K562 (cell line): ENCODE results near the gene ULK3. TPM values are rescaled to one million over a fixed set of nuclear protein-coding genes. Genes with fewer than 3 reads are reported as not detected.

Source experiments
- ATAC-seq: fragments of 200-7000 bp; cut with Tn5 transposase; 3 replicates; pipeline ENCODE4 v1.9.1; 2020; ENCODE audit warnings: moderate library complexity
- BruUV-seq: library from RNA; stranded (reverse); fragments of 400-500 nt; replicated peaks from 2 replicates; lab custom pipeline; 2021; lab: Mats Ljungman, UMichigan
- CTCF ChIA-PET: fragments of 300-600 bp; formaldehyde crosslinking; extraction: SDS; loops from one replicate; lab custom pipeline; 2021; ENCODE audit warnings: low intra/inter-chr PET ratio; lab: Yijun Ruan, JAX
- POLR2A ChIA-PET: fragments of 300-600, 350-650 bp; sonication (Branson Sonifier 250); formaldehyde crosslinking; extraction: SDS; loops from one replicate; lab custom pipeline; 2021; ENCODE audit warnings: antibody characterized with exemption, inconsistent platforms; lab: Yijun Ruan, JAX
- DNase-seq, 4 experiments: peaks; one replicate each; pipeline versions ENCODE4 v3.0.0 to v3.0.0-alpha.2; 2011 to 2018; ENCODE audit warnings: low spot score in 3 of 4, mixed read lengths in 3 of 4; ENCODE audit errors: extremely low read depth in 1 of 4
- FAIRE-seq: peaks from 2 replicates; lab custom pipeline; 2011; peaks lifted over from hg19 to GRCh38; lab: Jason Lieb, UNC
- H2AFZ ChIP-seq: 2 replicates; pipeline ENCODE4 v1.6.0; 2011; ENCODE audit warnings: low read depth, low read length, control low read depth, inconsistent platforms
- H3K27ac ChIP-seq: fragments of 200-600 bp; 3 replicates; pipeline ENCODE4 v1.8.0; 2011; ENCODE audit warnings: low read depth, mild to moderate bottlenecking, control low read depth, inconsistent platforms, low read length, moderate library complexity, mixed read lengths; ENCODE audit errors: extremely low read depth
- H3K27me3 ChIP-seq, 2 experiments: fragments of 300-600 bp in 1 of 2; 2 replicates in 1 of 2; 3 replicates in 1 of 2; pipeline versions ENCODE4 v1.6.0 to v1.8.0; 2011; ENCODE audit warnings: inconsistent platforms in 2 of 2, low read length in 2 of 2, mild to moderate bottlenecking in 1 of 2, mixed read lengths in 1 of 2, moderate library complexity in 1 of 2; ENCODE audit not compliant: control insufficient read depth in 2 of 2, insufficient read depth in 2 of 2
- H3K36me3 ChIP-seq: fragments of 300-600 bp; 3 replicates; pipeline ENCODE4 v1.8.0; 2011; ENCODE audit warnings: mild to moderate bottlenecking, low read length, inconsistent platforms; ENCODE audit not compliant: control insufficient read depth, insufficient read depth
- H3K4me1 ChIP-seq, 2 experiments: fragments of 200-600 bp in 1 of 2; replicated peaks in 1 of 2; 2 replicates in 1 of 2; 3 replicates in 1 of 2; pipeline versions ENCODE4 v1.5.1 to v1.8.0; 2011; ENCODE audit warnings: inconsistent platforms in 2 of 2, low read length in 2 of 2, mild to moderate bottlenecking in 1 of 2, mixed read lengths in 1 of 2, moderate library complexity in 1 of 2; ENCODE audit not compliant: control insufficient read depth in 2 of 2, insufficient read depth in 2 of 2
- H3K4me2 ChIP-seq: 2 replicates; pipeline ENCODE4 v1.6.1; 2011; ENCODE audit warnings: low read length, control low read depth, inconsistent platforms, mixed read lengths; ENCODE audit not compliant: insufficient read depth
- H3K4me3 ChIP-seq: fragments of 200-600 bp; sonication (generic), shearing (Covaris generic); 2 replicates; pipeline ENCODE4 v1.5.1; 2016; ENCODE audit warnings: control low read depth, inconsistent platforms
- H3K79me2 ChIP-seq: fragments of 200-600 bp; 3 replicates; pipeline ENCODE4 v1.8.0; 2011; ENCODE audit warnings: low read length, inconsistent platforms; ENCODE audit not compliant: control insufficient read depth, insufficient read depth
- H3K9ac ChIP-seq, 2 experiments: 2 replicates each; pipeline versions ENCODE4 v1.6.0 to v1.6.1; 2011; ENCODE audit warnings: low read depth in 2 of 2, low read length in 2 of 2, control low read depth in 1 of 2, inconsistent platforms in 1 of 2, mild to moderate bottlenecking in 1 of 2, mixed read lengths in 1 of 2; ENCODE audit not compliant: insufficient read depth in 1 of 2
- H3K9me1 ChIP-seq: one replicate; pipeline ENCODE4 v1.6.0; 2011; ENCODE audit warnings: inconsistent platforms, mild to moderate bottlenecking, low read length, moderate library complexity; ENCODE audit not compliant: control insufficient read depth, insufficient read depth
- H3K9me3 ChIP-seq: replicated peaks from 2 replicates; pipeline ENCODE4 v1.5.1; 2011; ENCODE audit warnings: low read depth, low read length, inconsistent platforms; ENCODE audit not compliant: control insufficient read depth, insufficient read depth
- H4K20me1 ChIP-seq: replicated peaks from 2 replicates; pipeline ENCODE4 v1.6.1; 2011; ENCODE audit warnings: low read length, inconsistent platforms, mixed read lengths; ENCODE audit not compliant: control insufficient read depth, insufficient read depth
- IRF2 ChIP-seq: sonication (generic); formaldehyde crosslinking; IDR thresholded peaks from 2 replicates; pipeline ENCODE4 v1.8.1; 2022; ENCODE audit warnings: mild to moderate bottlenecking, missing genetic modification reagents
- NR4A1 ChIP-seq, 2 experiments: fragments of 250-450 bp in 1 of 2; fragments of 450-650 bp in 1 of 2; sonication (Bioruptor Pico) in 1 of 2; IDR thresholded peaks; 2 replicates each; pipeline versions ENCODE4 v1.4.0 to v1.6.1; 2016 to 2020; ENCODE audit warnings: mild to moderate bottlenecking in 2 of 2, missing compliant biosample characterization in 1 of 2, missing genetic modification characterization in 1 of 2, moderate library complexity in 1 of 2
- SNRNP70 ChIP-seq: fragments of 200-400 bp; formaldehyde crosslinking; optimal IDR thresholded peaks from 2 replicates; pipeline ENCODE3; 2017; ENCODE audit warnings: low read depth, low read length
- ZNF146 ChIP-seq: IDR thresholded peaks from one replicate; pipeline ENCODE4 v1.6.1; 2018; ENCODE audit warnings: missing compliant biosample characterization; ENCODE audit not compliant: unreplicated experiment
- ZNF175 ChIP-seq: fragments of 200-800 bp; sonication (Bioruptor generic); IDR thresholded peaks from 2 replicates; pipeline ENCODE4 v1.6.1; 2016; ENCODE audit warnings: low read depth, mild to moderate bottlenecking, missing genetic modification characterization, missing compliant biosample characterization
- WGBS: fragments of 100-300 bp; shearing (Covaris generic); methylation state at CpG from one replicate; pipeline ENCODE4 v1.1.6; 2016; ENCODE audit warnings: low coverage, mixed read lengths; ENCODE audit not compliant: insufficient coverage; ENCODE audit errors: missing lambda C conversion rate; 5-methylcytosine and 5-hydroxymethylcytosine counted together
- in situ Hi-C: fragments of 300-500 bp; cut with MboI; formaldehyde crosslinking; loops from 4 replicates; pipeline ENCODE4 v1.15.0; 2018; ENCODE audit warnings: inconsistent platforms, mixed read lengths
- intact Hi-C: fragments of 100-400 bp; cut with micrococcal nuclease; formaldehyde crosslinking; loops from 2 replicates; pipeline ENCODE4 v1.14.2; 2022
- polyA plus RNA-seq, 8 experiments: library from polyadenylated mRNA; depleted of rRNA in 4 of 8; stranded (reverse) in 5 of 8; unstranded in 3 of 8; fragments of >200 nt; fragmentation: Nextera tagmentation in 2 of 8; fragmentation: Illumina TruSeq in 1 of 8; extraction: Ambion mirVana in 2 of 8; extraction: Trizol in 1 of 8; gene quantifications; 2 replicates each; pipeline versions ENCODE4 v1.2.1 to v1.2.3, GENCODE V29; 2011 to 2014; ENCODE audit warnings: inconsistent platforms in 1 of 8, missing spikeins in 1 of 8
- total RNA-seq, 7 experiments: library from RNA; depleted of rRNA in 6 of 7; stranded (reverse); fragments of >200 nt in 6 of 7; fragmentation: Illumina TruSeq in 2 of 7; extraction: Trizol in 2 of 7; gene quantifications; 2 replicates each; pipeline versions ENCODE4 v1.2.1 to v1.2.3, GENCODE V29; 2011 to 2021; ENCODE audit warnings: low replicate concordance in 1 of 7
- TF ChIP-seq, protein P1 (sequence below): sonication (generic); formaldehyde crosslinking; IDR thresholded peaks from 2 replicates; pipeline ENCODE4 v1.9.0; 2022; ENCODE audit warnings: mild to moderate bottlenecking, missing genetic modification reagents
- TF ChIP-seq, protein P2 (sequence below): IDR thresholded peaks from 2 replicates; pipeline ENCODE4 v1.6.1; 2011; ENCODE audit warnings: borderline replicate concordance, low read depth, mild to moderate bottlenecking, moderate library complexity, low read length; ENCODE audit not compliant: insufficient read depth, poor library complexity, severe bottlenecking

Gene ULK3
- total and polyA plus RNA-seq, 9 of the 15 experiments (the other 6 are each of a cell fraction or from before 2014, with no cell fraction given): 0.68 to 68.0 (median 34.9) TPM

DNA sequence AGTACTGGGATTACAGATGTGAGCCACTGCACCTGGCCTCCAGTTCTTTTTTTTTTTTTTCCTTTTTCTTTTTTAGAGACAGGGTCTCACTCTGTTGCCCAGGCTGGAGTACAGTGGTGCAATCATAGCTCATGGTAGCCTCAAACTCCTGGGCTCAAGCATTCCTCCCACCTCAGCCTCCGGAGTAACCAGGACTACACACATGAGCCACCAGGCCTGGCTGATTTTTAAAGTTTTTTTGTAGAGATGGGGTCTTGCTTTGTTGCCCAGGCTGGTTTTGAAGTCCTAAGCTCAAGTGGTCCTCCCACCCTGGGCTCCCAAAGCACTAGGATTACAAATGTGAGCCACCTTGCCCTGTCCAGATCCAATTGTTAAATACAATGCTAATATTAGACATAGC lies 13.6 kb upstream of the ULK3 start:
- BruUV-seq: no TSS peak
- H4K20me1 ChIP-seq: peaks cover 13% of the 10 kb centered on the region
- ChIA-PET CTCF (no interaction called here), POLR2A (interaction anchor here (0.6 to 1.5 kb wide), 4 partner anchors 12 to 50 kb away, joined by 3 to 4 read pairs (median 3); partner anchors contain the start of gene FAM219B)
- DNase-seq: no peak
- in situ Hi-C loops: no loop called here
- H3K4me3 ChIP-seq: no peak overlapping the region
- H3K9me1 ChIP-seq: no peaks in the 10 kb centered on the region
- FAIRE-seq: no peak
- H3K27me3 ChIP-seq: no peaks in the 10 kb centered on the region
- TF ChIP-seq, protein P1, sequence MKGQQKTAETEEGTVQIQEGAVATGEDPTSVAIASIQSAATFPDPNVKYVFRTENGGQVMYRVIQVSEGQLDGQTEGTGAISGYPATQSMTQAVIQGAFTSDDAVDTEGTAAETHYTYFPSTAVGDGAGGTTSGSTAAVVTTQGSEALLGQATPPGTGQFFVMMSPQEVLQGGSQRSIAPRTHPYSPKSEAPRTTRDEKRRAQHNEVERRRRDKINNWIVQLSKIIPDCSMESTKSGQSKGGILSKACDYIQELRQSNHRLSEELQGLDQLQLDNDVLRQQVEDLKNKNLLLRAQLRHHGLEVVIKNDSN (CRISPR knock-in tag): no peak
- TF ChIP-seq ZNF146 (CRISPR knock-in tag) (no peak), SNRNP70 (no peak), IRF2 (CRISPR knock-in tag) (no peak), ZNF175 (CRISPR knock-in tag) (no peak), NR4A1 (CRISPR knock-in tag; IDR thresholded peaks at IDR 0.05) (no peak), NR4A1 (tag; IDR thresholded peaks at IDR 0.05) (no peak)
- TF ChIP-seq, protein P2, sequence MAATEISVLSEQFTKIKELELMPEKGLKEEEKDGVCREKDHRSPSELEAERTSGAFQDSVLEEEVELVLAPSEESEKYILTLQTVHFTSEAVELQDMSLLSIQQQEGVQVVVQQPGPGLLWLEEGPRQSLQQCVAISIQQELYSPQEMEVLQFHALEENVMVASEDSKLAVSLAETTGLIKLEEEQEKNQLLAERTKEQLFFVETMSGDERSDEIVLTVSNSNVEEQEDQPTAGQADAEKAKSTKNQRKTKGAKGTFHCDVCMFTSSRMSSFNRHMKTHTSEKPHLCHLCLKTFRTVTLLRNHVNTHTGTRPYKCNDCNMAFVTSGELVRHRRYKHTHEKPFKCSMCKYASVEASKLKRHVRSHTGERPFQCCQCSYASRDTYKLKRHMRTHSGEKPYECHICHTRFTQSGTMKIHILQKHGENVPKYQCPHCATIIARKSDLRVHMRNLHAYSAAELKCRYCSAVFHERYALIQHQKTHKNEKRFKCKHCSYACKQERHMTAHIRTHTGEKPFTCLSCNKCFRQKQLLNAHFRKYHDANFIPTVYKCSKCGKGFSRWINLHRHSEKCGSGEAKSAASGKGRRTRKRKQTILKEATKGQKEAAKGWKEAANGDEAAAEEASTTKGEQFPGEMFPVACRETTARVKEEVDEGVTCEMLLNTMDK: no peak
- intact Hi-C loops: no loop called here
- H3K36me3 ChIP-seq: peaks cover 39% of the 10 kb centered on the region
- H2AFZ ChIP-seq: no peak overlapping the region
- peaks cover 8 to 9% of the 10 kb centered on the region in 2 experiments; a peak in 4 of 5 replicates for H3K4me1 ChIP-seq
- H3K9me3 ChIP-seq: no peaks in the 10 kb centered on the region
- H3K9ac ChIP-seq: no peak overlapping the region
- no peak for ATAC-seq
- H3K79me2 ChIP-seq: peaks cover 13% of the 10 kb centered on the region; the same call in 1 of the 3 replicates
- H3K4me2 ChIP-seq: no peak overlapping the region
- H3K27ac ChIP-seq: no peak overlapping the region
- WGBS: 78% methylated on average over 1 of the region's 1 CpG
